DMS79 treated with DMSO at 0.1 percent for 48 hours (cell line): ENCODE measurements around the gene DFFA.

Experiments used
- DNase-seq: peaks from one replicate; lab custom pipeline; 2025; lab: John Stamatoyannopoulos, UW

Gene DFFA

GRCh38 chr1:10472220-10473144, at the start of gene DFFA:
Gene DFFA (minus strand): TSS chr1:10472529. CDS start chr1:10472458, 71 bp downstream.
- DNase-seq, result peak; percentile 97

GRCh38 chr1:10521537-10522157, 49.3 kb upstream of the DFFA start:
- DNase-seq, result no peak

GRCh38 chr1:10520952-10521351, 48.6 kb upstream of the DFFA start:
- DNase-seq, result no peak

- no peak for DNase-seq
Observed at GRCh38 chr1:10520497-10520896, 48.2 kb upstream of the DFFA start.

- DNase-seq, result peak; percentile 87
Observed at GRCh38 chr1:10519016-10519417, 46.7 kb upstream of the DFFA start.

- no peak for DNase-seq
Observed at GRCh38 chr1:10517677-10517982, 45.3 kb upstream of the DFFA start.

GRCh38 chr1:10516925-10517676, 44.8 kb upstream of the DFFA start:
- peak; percentile 82 for DNase-seq

GRCh38 chr1:10515976-10516750, 43.8 kb upstream of the DFFA start:
- DNase-seq, result no peak

GRCh38 chr1:10515301-10515975, 43.1 kb upstream of the DFFA start:
- peak; percentile 45 for DNase-seq

GRCh38 chr1:10514490-10515235, 42.3 kb upstream of the DFFA start:
- peak; percentile 88 for DNase-seq

- DNase-seq, result no peak
Observed at GRCh38 chr1:10513199-10513598, 40.9 kb upstream of the DFFA start.

GRCh38 chr1:10511494-10511885, 39.2 kb upstream of the DFFA start:
- no peak for DNase-seq

- DNase-seq, result peak; percentile 41
Observed at GRCh38 chr1:10510520-10511493, 38.5 kb upstream of the DFFA start.

GRCh38 chr1:10509809-10510509, 37.6 kb upstream of the DFFA start:
- DNase-seq, result no peak

GRCh38 chr1:10508511-10508951, 36.2 kb upstream of the DFFA start:
- peak; percentile 91 for DNase-seq

GRCh38 chr1:10507111-10507879, 35.0 kb upstream of the DFFA start:
- peak; percentile 86 for DNase-seq

- DNase-seq, result no peak
Observed at GRCh38 chr1:10506677-10507047, 34.3 kb upstream of the DFFA start.
